NCI-H146 treated with DMSO at 0.1 percent for 48 hours (cell line): ENCODE data around the gene CAPSL.
"Not testable (repeated sequence)": the region's sequence is repeated elsewhere in the genome, so short reads cannot be mapped to it uniquely, and the experiment has no call there.

Source experiments
- DNase-seq: peaks from one replicate; lab custom pipeline; 2025; ENCODE audit not compliant: unreplicated experiment; lab: John Stamatoyannopoulos, UW

Gene CAPSL

DNA sequence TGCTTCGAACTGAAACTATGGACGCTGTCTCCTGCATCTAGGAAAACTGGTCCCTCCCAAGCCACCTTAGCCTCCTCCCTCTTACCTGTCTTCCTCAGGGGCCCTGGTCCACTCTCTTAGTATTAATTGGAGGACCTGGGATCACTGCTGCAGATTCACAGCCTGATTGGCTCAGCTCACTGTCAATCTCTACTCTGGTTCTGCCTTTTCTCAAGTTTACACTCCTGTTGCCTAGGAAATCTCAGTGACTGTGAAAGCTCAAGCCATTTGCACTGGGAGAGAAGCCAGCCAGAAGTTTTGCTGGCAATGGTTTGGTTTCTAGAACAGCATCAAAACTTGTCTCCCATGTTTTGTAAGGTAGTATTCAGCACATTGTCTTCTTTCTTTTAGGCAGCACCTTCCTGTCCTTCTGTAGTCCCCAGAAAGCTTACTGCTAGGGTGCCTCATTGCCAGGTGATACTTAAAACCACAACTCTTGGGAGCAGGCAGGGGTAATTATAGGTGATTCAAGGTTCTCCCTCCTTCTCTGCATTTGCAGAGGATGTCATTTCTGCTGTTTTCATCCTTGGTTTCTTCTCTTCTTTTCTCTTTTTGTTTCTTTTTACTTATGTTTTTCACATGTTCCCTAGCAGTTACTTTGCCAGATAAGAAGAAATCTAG is at the start of gene CAPSL:
Gene CAPSL, minus strand, starts transcription at position 55 of the 660 bp plus-strand sequence. CDS start 17,502 bp downstream, outside the sequence.
- DNase-seq: no peak

DNA sequence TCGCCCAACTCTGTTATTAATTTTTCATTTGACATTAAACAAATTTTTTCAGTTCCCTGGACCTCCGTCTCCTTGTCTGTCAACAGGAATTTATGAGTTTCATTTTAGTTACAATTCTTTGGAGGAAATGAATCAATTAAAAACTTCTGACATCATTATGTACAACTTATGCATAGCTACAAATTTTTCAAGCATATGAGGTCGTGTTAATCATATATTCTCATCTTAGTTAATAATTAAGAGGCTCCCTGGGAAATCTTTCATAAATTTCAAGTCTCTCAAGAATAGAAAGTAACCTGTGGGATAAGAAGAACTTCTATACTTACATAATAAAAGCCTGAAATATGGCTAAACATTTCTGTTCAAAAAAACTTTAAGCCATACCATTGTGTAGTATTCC is 49.4 kb upstream of the CAPSL start:
- DNase-seq: no peak

DNA sequence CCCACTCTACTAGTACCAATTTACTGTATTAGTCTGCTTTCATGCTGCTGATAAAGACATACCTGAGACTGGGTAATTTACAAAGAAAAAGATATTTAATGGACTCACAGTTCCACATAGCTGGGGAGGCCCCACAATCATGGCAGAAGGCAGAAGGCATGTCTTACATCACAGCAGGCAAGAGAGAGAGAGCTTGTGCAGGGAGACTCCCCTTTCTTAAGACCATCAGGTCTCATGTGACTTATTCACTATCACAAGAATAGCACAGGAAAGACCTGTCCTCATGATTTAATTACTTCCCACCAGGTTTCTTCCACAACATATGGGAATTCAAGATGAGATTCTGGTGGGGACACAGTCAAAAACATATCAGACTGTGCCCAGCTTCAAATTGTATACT is 41.3 kb upstream of the CAPSL start:
- no peak for DNase-seq

DNA sequence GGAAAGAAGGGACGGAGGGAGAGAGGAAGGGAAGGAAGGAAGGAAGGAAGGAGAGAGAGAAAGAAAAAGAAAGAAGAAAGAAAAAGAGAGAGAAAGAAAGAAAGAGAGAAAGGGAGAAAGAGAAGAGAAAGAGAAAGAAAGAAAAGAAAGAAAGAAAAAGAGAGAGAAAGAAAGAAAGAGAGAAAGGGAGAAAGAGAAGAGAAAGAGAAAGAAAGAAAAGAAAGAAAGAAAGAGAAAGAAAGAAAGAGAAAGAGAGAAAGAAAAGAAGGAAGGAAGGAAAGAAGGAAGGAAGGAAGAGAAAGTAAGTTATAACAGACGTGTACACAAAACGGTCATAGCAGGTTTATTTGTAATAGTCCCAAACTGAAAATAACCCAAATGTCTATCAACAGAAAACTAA is 38.4 kb upstream of the CAPSL start:
- not testable (repeated sequence) for DNase-seq

DNA sequence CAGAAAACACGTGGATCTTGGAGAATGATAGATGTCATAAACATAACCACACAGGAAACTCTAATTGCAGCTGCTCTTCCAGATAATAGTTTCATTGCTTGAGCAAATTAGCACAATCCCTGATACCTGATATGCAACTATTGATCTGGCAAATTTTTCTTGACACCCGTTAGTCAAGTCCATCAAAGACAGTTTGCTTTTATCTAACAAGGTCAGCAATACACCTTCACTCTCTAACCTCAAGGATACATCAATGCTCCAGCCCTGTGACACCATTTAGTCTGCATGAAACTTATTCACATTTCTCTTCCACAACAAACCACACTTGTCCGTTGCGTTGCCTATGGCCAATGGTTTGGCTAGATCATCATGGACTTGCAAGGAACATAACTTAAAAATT is 36.1 kb upstream of the CAPSL start:
- no peak for DNase-seq

DNA sequence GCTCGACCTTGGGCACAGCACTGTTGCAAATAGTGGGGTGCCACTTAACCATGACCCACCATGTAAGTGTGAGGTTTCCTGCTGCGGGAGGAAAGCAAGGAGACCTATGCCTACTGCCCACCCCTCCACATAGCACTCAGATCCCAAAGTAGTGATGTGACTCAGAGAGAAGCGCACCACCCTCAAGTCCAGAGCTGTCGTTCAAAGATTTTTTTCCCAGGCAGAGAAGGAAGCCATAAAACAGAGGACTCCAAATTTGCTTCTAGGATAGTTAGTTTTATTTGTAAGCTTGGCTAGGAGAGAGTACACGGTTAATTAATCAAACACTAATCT is 33.4 kb upstream of the CAPSL start:
- DNase-seq: no peak

DNA sequence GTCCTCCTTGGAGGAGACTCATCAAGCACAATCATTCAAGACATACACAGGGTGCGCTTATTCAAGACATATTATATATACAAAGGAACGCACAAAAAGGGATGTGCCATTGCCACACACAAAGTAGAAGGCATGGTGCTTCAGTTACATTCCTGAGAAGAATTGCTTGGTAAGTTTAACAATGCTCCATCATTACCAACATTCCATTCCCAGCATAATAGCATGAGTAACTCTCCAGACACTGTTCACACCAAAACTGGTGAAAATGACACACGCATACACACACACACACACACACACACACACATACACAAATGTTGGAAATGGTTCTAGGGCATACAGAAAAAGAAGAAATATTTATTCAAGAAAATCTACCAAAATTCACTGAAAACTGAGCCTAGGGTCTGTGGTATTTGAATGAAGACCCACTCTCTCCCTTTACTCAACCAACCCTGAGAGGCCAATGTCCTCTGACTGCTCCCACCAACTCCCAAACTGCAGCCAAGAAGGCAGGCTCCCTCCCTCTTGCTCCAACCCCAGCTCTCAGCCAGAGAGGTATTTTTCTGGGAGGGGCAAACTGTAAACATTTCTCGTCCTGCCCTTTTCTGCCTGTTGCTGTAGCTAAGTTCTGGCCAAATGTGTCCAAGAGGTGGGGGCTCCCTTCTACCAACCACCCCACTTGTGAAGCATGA is 32.9 kb upstream of the CAPSL start:
- no peak for DNase-seq

DNA sequence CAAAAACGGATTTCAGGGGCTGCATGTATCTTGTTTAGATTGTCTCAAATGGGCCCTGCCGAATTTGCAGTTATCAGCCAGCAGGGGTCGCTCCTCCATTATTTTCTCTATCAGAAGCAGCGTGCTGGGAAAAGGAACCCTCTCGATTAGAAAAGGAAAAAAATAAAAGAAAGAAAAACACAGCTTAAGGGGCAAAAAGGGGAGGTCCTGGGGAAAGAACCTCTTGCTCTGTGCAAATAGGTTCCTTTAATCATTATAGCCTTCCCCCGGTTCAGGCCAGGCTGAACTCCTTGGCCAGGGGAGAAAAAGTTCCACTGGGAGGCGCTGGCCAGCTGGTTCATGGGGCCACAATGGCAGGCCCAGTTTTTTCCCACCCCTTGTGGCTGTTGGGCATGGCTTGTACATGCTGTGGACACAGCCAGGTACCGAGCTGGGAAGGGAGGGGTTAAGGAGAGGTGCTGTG is 25.0 kb upstream of the CAPSL start:
- no peak for DNase-seq

DNA sequence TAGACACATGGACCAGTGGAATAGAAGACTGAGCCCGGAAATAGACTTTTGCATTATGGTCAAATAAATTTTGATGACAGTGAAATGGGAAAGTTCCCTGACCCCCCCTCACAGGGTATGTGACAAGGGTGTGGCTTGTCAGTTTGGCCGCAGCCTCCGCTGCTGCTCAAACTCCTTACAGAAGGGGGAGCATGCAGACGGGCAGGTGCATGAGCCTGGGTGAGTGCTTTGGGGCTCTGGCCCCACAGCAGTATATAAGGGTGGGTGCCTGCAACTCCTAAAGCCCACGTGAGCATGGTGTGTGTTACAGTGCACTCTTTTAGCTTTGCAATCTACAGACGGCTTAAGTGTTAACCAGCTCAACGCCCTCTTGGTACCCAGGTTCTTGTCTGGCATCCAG is 21.9 kb upstream of the CAPSL start:
- no peak for DNase-seq

DNA sequence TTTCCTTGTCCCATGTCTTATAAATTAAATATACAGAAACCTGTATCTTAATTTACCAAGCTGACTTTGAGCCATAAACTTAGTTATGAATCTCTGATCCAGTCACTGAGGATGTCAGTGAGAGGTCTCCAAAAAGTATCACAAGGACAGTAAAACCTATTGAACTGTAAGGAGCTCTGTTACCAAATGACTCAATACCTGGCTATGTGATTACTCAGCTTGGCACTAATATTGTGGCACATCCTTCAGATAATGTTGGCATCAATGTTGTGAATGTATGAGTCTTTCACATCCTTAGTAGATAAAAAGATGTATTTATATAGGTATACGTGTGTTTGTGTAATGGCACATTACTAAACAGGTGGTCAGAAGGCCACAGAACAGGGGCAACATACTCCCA is 18.0 kb upstream of the CAPSL start:
- no peak for DNase-seq

DNA sequence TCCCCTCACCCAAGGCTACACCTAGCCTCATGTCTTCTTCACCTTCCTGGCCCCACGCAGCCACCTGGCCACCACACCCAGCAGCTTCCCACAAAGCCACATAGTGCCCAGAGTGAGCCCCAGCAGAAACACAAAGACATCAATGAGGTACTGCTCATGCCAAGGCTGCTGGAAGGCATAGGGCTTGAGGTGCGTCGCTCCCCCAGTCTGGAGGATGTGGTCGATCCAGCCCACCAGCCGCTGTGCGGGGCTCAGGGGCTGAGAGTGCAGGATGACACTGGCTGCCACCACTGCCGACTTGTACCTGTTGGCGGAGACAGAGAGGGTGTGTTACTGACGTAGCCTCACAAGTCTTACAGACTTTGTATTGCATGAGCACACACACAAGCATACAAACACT is 15.8 kb upstream of the CAPSL start:
- no peak for DNase-seq

DNA sequence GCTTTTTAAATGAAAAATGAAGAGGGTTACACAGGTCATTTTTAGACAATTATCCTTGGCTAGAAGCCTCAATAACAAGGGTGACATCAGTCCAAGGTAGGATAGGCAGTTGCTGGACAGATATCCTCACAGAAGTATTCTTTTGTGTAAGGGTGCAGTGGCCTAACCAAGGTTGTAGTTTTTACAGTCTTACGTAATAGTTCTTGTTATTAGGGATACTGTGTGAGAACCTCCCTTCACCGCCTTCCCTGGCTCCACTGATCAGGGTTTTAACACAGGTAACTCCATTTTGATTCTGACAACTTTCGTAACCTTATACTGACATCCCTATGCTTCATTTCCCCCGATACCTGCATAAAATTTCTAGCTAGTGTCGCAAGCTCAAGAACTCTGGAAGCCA is 8.7 kb upstream of the CAPSL start:
- DNase-seq: no peak

DNA sequence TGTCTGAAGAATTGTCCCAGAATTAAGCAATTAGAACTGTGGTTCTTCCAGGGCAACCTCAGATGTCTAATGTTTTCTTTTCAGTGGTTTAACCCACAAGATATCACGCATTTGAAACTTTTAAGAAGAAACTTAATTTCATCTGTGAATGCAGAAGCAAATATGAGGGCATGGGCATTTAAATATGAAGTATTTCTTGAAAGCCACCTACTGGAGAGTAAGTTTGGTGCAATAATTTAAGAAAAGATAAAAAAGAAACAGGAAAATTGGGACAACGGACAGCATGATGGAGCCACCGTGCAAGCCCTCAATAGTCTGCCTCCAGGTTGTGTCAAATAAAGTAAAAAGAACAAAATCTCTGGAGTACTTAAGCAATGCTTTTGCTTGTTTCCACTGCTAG is 1.2 kb upstream of the CAPSL start:
- DNase-seq: no peak

DNA sequence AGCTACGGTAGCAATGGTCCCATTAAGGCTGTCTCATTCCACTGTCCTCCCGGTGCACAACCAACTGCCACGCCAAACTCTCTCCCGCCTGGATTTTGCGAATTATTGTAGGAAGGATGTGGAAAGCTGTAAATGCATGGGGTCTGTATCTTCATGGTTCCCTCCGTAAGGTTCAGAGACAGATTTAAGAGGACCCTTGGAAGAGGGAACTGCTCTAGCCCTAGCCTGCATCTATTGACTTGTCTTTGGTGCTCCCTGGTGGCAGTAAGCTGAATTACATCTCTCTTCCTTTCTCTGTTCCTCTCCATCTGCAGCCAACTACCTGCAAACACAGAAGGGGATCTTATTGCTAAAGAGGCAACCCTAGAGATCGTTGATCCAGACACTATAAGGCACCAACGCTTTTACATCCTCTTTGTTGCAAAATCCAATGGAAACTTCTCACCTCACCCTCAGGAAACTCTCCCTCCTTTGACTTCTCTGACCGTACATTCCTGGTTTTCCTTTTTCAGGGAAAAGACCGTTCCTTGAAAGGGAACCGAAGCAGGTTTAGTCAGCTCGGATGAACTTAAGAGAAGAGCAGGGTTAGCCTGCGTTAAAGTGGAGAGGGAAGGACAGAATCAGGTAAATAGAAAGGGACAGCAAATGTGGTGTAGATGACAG is 11.9 kb downstream of the CAPSL start:
- no peak for DNase-seq

DNA sequence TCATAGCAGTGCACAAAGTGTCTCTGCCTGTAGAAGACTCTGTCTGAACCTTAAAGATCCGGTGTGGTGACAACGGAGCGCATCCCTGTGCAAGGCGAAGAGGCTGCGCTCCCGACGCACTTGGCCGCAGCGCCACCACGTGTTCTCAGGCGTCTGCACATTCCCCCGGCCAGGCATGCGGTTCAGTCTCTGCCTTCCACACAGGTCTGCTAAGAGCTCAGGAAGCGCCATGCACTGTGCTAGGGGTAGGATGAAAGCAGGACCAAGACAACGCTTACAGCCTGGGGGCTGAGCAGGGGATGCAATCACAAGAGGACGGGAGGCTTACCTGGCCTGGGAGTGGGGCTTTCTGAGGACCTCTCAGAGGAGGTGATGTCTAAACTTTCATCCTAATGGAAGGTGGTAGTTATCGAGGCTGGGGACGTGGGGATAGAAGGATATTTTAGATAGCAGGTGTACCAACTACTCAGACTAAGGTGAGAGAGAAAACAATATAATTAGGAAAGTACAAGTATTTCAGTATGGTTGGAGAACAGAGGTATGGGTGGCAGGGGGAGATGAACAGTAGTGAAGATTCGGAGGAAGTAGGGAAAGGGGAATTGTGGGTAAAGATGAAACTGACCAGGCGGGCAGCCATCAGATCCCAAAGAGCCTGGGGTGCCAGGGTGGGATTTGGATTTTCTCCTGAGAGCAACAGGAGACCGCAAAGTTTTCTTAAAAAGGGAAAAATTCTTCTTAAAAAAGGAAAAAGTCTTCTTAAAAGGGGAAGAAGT is 13.3 kb downstream of the CAPSL start:
- DNase-seq: no peak

DNA sequence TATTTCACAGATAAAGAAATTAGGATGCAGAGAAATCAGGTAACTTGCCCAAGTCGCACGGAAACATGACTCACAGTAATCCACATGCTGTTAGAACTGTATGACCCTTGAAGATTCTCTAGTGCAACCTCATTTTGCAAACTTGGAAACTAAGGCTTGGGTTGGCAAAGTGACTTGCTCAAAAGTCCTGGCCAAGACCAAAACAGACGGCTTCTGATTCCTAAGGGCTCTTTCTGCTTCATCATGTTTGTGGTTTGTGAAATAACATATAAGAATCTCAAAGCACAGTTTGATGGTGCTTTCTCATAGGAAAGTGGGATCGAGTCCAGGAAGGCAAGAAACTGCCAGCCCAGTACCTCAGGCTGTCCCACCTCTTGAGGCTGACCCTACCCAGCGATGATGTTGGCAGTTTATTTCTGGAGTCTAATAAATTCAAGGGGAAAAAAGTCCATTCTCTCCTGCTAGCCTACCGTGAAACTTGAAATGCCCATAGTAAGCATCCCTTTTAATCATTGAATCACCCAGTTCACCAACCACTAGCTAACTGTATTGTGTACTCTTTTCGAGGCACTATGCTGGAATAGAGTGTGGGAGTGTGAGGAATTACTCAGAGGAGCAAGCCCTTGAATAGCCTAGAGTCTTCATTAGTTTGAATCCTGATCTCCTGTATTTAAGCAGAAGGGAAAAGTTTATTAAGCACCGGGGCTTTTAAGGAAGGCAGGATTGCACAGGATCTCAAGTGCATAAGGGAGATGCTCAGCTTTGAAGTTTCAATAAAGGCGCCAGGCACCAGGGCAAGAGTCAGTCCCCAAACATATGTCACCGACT is 14.1 kb downstream of the CAPSL start:
- no peak for DNase-seq

DNA sequence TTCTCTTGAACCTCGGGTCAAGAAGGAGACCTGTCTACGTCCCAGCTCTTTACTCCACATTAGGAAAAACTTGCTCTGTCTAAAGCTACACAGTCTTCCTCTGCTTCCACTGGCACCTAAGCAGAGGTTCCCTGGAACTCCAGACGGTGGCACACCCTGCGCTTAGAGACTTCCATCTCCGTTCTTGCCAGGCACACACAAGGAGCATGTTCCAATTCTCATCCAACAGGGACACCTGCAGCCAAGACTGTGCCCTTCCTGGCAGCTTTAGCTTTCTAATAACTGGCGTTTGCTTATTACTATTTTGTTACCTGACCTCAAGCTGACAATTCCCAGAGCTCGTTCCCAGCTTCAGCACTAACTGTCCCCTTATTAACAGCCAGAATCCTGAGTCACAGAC is 16.0 kb downstream of the CAPSL start:
- DNase-seq: no peak

DNA sequence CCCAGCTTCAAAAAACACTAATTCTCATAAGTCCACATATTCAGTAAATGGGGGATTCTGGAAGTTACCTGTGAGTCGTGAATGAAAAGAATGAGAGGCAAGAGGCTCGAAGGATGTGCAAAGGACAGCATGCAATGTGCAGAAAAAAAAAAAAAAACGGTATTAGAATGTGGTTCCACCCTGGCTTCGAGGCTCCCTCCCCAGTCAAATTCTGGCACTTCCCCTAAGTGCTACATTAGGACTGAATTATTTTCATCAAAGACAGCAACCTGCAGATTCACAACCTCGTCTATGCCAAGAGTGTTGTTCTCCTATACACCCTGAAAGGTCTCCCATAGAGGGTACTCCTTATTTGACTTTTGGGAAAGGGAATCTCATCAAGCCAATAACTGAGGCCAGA is 16.5 kb downstream of the CAPSL start:
- DNase-seq: no peak

DNA sequence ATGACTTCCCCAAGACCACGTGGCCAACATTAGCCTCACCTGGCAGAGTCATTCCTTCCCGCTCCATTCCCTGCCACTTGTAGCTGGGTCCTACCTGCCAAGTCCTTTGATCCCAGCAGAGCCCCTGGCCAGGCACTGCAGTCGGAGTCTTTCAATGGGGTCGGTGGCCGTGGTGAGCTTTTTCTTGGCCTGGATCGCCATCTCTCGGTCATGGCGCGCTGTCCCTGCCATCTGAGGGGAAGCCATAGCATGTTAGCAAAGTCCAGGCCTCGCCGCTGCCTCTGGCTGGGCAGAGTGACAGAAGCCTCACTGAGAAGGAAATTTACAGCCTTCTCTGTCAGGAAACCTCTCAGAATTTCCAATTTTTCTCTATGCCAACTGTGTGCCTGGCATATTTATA is 17.5 kb downstream of the CAPSL start:
- no peak for DNase-seq

DNA sequence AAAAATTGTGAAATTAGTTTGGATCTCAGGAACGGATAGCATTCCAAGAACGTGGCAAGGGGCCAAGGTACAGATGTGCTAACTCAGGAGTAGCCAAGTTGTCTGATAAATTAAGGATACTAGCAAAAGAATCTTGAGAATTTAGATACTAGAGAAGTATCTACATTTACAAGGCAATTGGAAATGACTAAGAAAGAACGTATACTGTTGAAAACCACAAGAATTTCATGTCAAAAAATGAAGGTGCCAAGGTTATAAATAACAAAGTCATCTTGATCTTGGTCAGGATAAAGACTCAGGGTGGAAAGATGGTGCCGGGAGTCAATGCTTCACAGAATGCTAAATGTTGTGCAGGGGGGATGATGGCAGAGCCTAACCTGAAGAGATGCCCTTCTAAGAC is 19.2 kb downstream of the CAPSL start:
- DNase-seq: no peak

DNA sequence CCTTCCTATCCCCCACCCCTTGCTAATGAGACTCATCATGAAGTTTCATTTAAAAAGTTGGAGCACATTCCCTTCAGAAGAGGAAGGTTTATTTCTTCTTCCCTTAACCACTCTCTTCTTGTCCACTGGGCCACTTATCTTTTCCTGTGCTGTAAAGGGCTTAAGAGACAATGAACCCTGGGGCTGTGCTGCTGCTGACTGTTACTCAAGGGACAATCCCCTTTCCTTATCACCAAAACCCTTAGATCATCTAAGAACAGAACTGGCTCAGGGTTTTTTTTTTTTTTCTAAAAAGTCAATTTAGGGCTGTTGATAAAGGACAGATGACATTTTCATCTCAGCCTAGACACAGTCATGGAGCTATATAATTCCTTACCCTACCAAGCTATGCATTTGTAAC is 29.6 kb downstream of the CAPSL start:
- no peak for DNase-seq
